Smooth muscle cell (in vitro differentiated cells): ENCODE data around the gene GRIA4. TPM values are rescaled to one million over a fixed set of nuclear protein-coding genes. Genes with fewer than 3 reads are reported as not detected.

Source experiments
- DNase-seq: peaks from one replicate; lab custom pipeline; 2025; ENCODE audit not compliant: unreplicated experiment; lab: John Stamatoyannopoulos, UW
- H2AFZ ChIP-seq: fragments of 200-600 bp; sonication (generic); 2 replicates; pipeline ENCODE4 v1.6.0; 2016; ENCODE audit warnings: antibody characterized with exemption, low read depth, mild to moderate bottlenecking
- H3F3A ChIP-seq: fragments of 200-600 bp; sonication (generic); 2 replicates; pipeline ENCODE4 v1.6.0; 2017; ENCODE audit warnings: antibody characterized with exemption, low read depth
- H3K27ac ChIP-seq: fragments of 200-600 bp; sonication (generic); 2 replicates; pipeline ENCODE4 v1.5.1; 2016; ENCODE audit warnings: low read depth, mild to moderate bottlenecking
- H3K27me3 ChIP-seq: fragments of 200-600 bp; sonication (generic); 2 replicates; pipeline ENCODE4 v1.6.1; 2016; ENCODE audit warnings: low read depth, mild to moderate bottlenecking
- H3K36me3 ChIP-seq: fragments of 200-600 bp; sonication (generic); 2 replicates; pipeline ENCODE4 v1.5.1; 2016; ENCODE audit warnings: low read depth
- H3K4me1 ChIP-seq: fragments of 200-600 bp; sonication (generic); 2 replicates; pipeline ENCODE4 v1.5.1; 2016; ENCODE audit warnings: low read depth
- H3K4me2 ChIP-seq: fragments of 200-600 bp; sonication (generic); 2 replicates; pipeline ENCODE4 v1.6.0; 2016; ENCODE audit warnings: mild to moderate bottlenecking
- H3K4me3 ChIP-seq: fragments of 200-600 bp; sonication (generic); 2 replicates; pipeline ENCODE4 v1.5.1; 2016; ENCODE audit warnings: mild to moderate bottlenecking
- H3K79me2 ChIP-seq: fragments of 200-600 bp; sonication (generic); 2 replicates; pipeline ENCODE4 v1.6.0; 2016; ENCODE audit warnings: low read depth, mild to moderate bottlenecking
- H3K9ac ChIP-seq: fragments of 200-600 bp; sonication (generic); 2 replicates; pipeline ENCODE4 v1.6.0; 2016; ENCODE audit warnings: low read depth
- H3K9me3 ChIP-seq: fragments of 200-600 bp; sonication (generic); replicated peaks from 2 replicates; pipeline ENCODE4 v1.5.1; 2016; ENCODE audit warnings: low read depth
- H4K20me1 ChIP-seq: fragments of 200-600 bp; sonication (generic); 2 replicates; pipeline ENCODE4 v1.6.0; 2016; ENCODE audit warnings: low read depth
- CTCF ChIP-seq: fragments of 200-600 bp; sonication (generic); IDR thresholded peaks from 2 replicates; pipeline ENCODE4 v1.5.1; 2017; ENCODE audit warnings: borderline replicate concordance, mild to moderate bottlenecking, antibody characterized with exemption; ENCODE audit not compliant: insufficient read depth, poor library complexity, severe bottlenecking
- WGBS: methylation state at CpG from one replicate; pipeline ENCODE4 v1.1.7; 2016; ENCODE audit warnings: low lambda C conversion rate; 5-methylcytosine and 5-hydroxymethylcytosine counted together
- polyA plus RNA-seq: library from polyadenylated mRNA; unstranded; fragments of >200 nt; fragmentation: Nextera tagmentation; extraction: Ambion mirVana; gene quantifications from 2 replicates; pipeline ENCODE4 v1.2.1, GENCODE V29; 2016
- total RNA-seq: library from RNA; depleted of rRNA; stranded (reverse); fragments of >200 nt; gene quantifications from 2 replicates; pipeline ENCODE4 v1.2.3, GENCODE V29; 2014

GRIA4 gene
- total and polyA plus RNA-seq, 2 experiments from 2014 or later: 3.1 TPM; not detected in 1

DNA sequence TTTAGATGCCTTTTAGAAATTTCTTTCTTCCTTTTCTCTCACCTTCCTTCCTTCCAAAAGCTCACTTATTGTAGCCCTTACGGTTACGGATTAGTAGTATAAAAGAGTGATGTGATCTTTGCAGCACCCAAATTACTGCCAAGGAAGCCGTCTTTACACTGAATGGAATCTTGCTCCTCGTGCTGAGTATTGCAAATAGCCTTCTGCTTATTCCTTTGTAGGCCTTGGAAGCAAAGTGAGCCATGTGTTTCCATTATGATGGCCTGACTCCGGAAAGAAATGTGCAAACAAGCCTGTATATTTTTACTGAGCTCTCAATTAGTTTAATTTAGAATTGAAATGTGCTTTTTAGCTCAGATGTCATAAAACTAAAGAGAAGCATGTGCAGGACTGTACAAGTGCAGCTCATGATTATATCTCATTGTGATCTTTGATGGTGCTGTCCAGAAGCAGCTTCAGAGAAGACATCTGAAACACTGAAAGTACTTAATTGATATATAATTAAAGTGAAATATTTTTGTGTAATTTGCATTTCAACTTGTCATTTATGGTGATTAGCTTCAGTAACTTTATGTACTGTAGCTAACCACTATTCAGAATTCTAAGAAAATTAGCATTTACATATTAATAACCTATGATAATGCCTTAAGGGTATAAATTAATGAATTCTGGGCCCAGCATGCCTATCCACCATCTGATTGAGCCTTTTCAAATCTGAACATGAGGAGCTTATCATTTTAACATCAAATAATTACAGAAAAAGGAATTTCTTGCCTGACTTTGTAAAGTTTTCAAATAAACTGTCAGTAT lies 129.3 kb downstream of the GRIA4 start:
- no peak overlapping the region for H3K27ac ChIP-seq
- H3K79me2 ChIP-seq: no peaks in the 10 kb centered on the region
- 91% methylated on average over 5 of the region's 5 CpGs for WGBS
- no peak overlapping the region for H3K4me3 ChIP-seq
- H3K9ac ChIP-seq: no peak overlapping the region
- H3K4me2 ChIP-seq: no peak overlapping the region
- H3K27me3 ChIP-seq: no peaks in the 10 kb centered on the region
- H3K36me3 ChIP-seq: no peaks in the 10 kb centered on the region
- H3F3A ChIP-seq: no peaks in the 10 kb centered on the region
- DNase-seq: no peak
- H3K9me3 ChIP-seq: no peaks in the 10 kb centered on the region
- no peaks in the 10 kb centered on the region for H4K20me1 ChIP-seq
- TF ChIP-seq CTCF: no peak
- no peaks in the 10 kb centered on the region for H3K4me1 ChIP-seq
- no peak overlapping the region for H2AFZ ChIP-seq

DNA sequence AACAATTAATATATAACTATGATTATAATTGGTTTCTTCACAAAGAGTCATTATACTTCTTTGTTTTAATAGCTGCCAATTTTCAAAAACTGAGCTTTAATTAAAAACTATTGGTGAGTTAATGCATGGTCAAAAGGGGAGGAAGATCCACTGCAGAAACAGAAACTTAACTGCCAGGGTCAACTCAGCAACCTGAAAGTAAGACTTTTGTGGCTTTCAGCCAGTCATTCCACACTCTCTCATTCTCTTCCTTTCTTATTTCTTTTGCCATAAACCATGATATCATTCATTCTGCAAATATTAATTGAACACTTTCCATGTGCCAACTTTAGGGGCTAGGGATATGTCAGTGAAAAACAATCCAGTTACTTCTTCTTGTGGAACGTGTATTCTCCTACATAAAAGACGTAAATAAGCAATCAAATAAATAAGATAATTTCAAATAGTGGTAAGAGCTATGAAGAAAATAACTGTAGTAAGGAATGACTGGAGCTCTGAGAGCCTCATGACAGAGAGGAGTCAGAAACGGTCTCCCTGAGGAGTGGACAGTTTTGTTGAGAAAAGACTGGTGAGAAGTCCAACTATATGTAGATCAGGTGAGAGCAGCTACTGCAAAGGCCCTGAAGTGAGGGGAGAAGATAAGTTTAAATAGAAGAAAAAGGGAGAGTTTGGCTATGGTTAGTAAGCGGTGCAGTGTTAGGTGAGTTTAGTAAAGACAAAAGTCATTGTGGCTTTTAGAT lies 130.5 kb downstream of the GRIA4 start:
- no peak overlapping the region for H3K9ac ChIP-seq
- no peak for TF ChIP-seq CTCF
- no peaks in the 10 kb centered on the region for H3F3A ChIP-seq
- no peak overlapping the region for H3K4me3 ChIP-seq
- no peaks in the 10 kb centered on the region for H3K9me3 ChIP-seq
- H3K4me2 ChIP-seq: no peak overlapping the region
- WGBS: 87% methylated on average over 4 of the region's 4 CpGs
- no peaks in the 10 kb centered on the region for H3K36me3 ChIP-seq
- no peaks in the 10 kb centered on the region for H3K79me2 ChIP-seq
- H3K4me1 ChIP-seq: no peaks in the 10 kb centered on the region
- DNase-seq: no peak
- H3K27me3 ChIP-seq: no peaks in the 10 kb centered on the region
- no peak overlapping the region for H2AFZ ChIP-seq
- no peak overlapping the region for H3K27ac ChIP-seq
- H4K20me1 ChIP-seq: no peaks in the 10 kb centered on the region

GRCh38 chr11:105741488-105742020 lies 131.7 kb downstream of the GRIA4 start:
- no peak overlapping the region for H3K9ac ChIP-seq
- no peaks in the 10 kb centered on the region for H3K36me3 ChIP-seq
- no peak for DNase-seq
- H3K27me3 ChIP-seq: no peaks in the 10 kb centered on the region
- no peaks in the 10 kb centered on the region for H4K20me1 ChIP-seq
- no peaks in the 10 kb centered on the region for H3K4me1 ChIP-seq
- H3K4me3 ChIP-seq: no peak overlapping the region
- no peaks in the 10 kb centered on the region for H3F3A ChIP-seq
- H3K27ac ChIP-seq: no peak overlapping the region
- no peak overlapping the region for H2AFZ ChIP-seq
- TF ChIP-seq CTCF: no peak
- no peaks in the 10 kb centered on the region for H3K79me2 ChIP-seq
- H3K4me2 ChIP-seq: no peak overlapping the region
- 79% methylated on average over 2 of the region's 2 CpGs for WGBS
- H3K9me3 ChIP-seq: no peaks in the 10 kb centered on the region
